LNCaP clone FGC (cell line): Measurements from ENCODE around the gene PRSS33.

Source experiments
- DNase-seq: peaks from one replicate; pipeline ENCODE4 v3.0.0-alpha.2; 2011; ENCODE audit warnings: low read depth
- H3K4me3 ChIP-seq: 2 replicates; pipeline ENCODE4 v1.5.1; 2011; ENCODE audit warnings: mild to moderate bottlenecking, low read depth, low read length, control low read depth
- CTCF ChIP-seq: IDR thresholded peaks from 2 replicates; pipeline ENCODE4 v1.5.1; 2012; ENCODE audit warnings: mild to moderate bottlenecking; ENCODE audit not compliant: control insufficient read depth, insufficient read depth; ENCODE audit errors: extremely low read depth

Gene PRSS33

GRCh38 chr16:2815299-2815771 lies 28.0 kb upstream of the PRSS33 start:
- no peak overlapping the region for H3K4me3 ChIP-seq
- no peak for TF ChIP-seq CTCF
- no peak for DNase-seq

- H3K4me3 ChIP-seq, result no peak overlapping the region
- TF ChIP-seq CTCF, result no peak
- DNase-seq, result no peak
These were observed 27.4 kb upstream of the PRSS33 start for GRCh38 chr16:2814551-2815298.

- H3K4me3 ChIP-seq, result no peak overlapping the region
- DNase-seq, result no peak
- TF ChIP-seq CTCF, result no peak
These were observed 26.4 kb upstream of the PRSS33 start for GRCh38 chr16:2813771-2814221.

GRCh38 chr16:2811703-2812471 lies 24.5 kb upstream of the PRSS33 start:
- DNase-seq, result no peak
- TF ChIP-seq CTCF, result no peak
- H3K4me3 ChIP-seq, result no peak overlapping the region

- DNase-seq, result no peak
- no peak overlapping the region for H3K4me3 ChIP-seq
- TF ChIP-seq CTCF, result no peak
These were observed 23.3 kb upstream of the PRSS33 start for GRCh38 chr16:2810651-2811050.

- TF ChIP-seq CTCF, result no peak
- H3K4me3 ChIP-seq, result no peak overlapping the region
- no peak for DNase-seq
These were observed 21.9 kb upstream of the PRSS33 start for GRCh38 chr16:2809149-2809760.
